ENCODE results near the gene KHNYN. TPM values are rescaled to one million over a fixed set of nuclear protein-coding genes. Genes with fewer than 3 reads are reported as not detected.

KHNYN gene
- total and polyA plus RNA-seq, 10 donors = 10.9 to 90.6 (median 70.5) TPM

DNA sequence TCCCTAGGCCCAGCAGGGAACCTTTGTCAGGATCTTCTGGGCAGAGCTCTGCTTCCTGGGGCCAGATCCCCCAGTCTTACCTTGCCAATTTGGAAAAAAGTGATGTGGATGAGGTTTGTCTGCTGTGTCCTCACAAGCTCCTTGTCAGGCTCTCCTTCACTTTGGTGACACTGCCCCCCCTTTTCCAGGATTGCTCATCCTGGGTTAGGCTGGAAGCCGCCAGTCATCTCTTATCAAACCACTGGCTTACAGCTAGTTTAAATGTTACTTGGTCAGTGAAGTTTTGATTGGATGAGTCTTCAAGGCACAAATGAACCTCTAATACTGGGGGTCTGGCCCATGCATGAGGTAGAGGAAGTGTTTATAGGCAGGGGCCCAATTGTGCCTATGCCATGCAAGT, 15.7 kb upstream of the KHNYN start:
- intact Hi-C loops (cut with DNase I; ENCODE audit: low total_unique reads) = loop anchor here (10.0 kb wide), 1 partner anchor 49 kb away; the partner anchor contains the start of gene NFATC4
- Histone ChIP-seq H3K9me3 (no peaks in the 10 kb centered on the region), H3K27ac (no peak overlapping the region), H3K4me3 (no peak overlapping the region), H3K27me3 (replicated peaks in 1 of 7) (peaks cover 0 to 20% (median 0%) of the 10 kb centered on the region in 7 donors), H3K4me1 (peaks cover 0 to 11% (median 2%) of the 10 kb centered on the region in 6 donors), H3K36me3 (peaks cover 0 to 50% (median 17%) of the 10 kb centered on the region in 6 donors)
- 88 to 100% (median 93%) methylated on average over 1 of the region's 1 CpG for WGBS, 5 donors
- no peak for DNase-seq
- TF ChIP-seq POLR2A (IDR thresholded peaks at IDR 0.05) (no peak), POLR2AphosphoS5 (IDR thresholded peaks at IDR 0.05) (no peak)
- TF ChIP-seq, protein P1, sequence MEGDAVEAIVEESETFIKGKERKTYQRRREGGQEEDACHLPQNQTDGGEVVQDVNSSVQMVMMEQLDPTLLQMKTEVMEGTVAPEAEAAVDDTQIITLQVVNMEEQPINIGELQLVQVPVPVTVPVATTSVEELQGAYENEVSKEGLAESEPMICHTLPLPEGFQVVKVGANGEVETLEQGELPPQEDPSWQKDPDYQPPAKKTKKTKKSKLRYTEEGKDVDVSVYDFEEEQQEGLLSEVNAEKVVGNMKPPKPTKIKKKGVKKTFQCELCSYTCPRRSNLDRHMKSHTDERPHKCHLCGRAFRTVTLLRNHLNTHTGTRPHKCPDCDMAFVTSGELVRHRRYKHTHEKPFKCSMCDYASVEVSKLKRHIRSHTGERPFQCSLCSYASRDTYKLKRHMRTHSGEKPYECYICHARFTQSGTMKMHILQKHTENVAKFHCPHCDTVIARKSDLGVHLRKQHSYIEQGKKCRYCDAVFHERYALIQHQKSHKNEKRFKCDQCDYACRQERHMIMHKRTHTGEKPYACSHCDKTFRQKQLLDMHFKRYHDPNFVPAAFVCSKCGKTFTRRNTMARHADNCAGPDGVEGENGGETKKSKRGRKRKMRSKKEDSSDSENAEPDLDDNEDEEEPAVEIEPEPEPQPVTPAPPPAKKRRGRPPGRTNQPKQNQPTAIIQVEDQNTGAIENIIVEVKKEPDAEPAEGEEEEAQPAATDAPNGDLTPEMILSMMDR (IDR thresholded peaks at IDR 0.05 in 8 of 11, conservative IDR thresholded peaks at IDR 0.05 in 3 of 11) = no peak

DNA sequence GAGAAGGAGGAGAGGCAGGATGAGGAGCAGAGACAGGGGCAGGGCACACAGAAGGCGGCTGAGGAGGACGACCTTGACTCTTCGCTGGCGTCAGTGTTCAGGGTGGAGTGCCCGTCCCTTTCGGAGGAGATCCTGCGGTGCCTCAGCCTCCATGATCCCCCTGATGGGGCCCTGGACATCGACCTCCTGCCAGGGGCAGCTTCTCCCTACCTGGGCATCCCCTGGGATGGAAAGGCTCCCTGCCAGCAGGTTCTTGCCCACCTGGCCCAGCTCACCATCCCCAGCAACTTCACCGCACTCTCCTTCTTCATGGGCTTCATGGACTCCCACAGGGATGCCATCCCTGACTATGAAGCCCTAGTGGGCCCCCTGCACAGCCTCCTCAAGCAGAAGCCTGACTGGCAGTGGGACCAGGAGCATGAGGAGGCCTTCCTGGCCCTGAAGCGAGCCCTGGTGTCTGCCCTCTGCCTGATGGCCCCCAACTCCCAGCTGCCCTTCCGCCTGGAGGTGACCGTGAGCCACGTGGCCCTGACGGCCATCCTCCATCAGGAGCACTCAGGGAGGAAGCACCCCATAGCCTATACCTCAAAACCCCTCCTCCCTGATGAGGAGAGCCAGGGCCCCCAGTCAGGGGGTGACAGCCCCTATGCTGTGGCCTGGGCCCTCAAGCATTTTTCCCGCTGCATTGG, 14.9 kb upstream of the KHNYN start:
- 87 to 95% (median 89%) methylated on average over 11 to 15 of the region's 15 CpGs for WGBS, 5 donors
- H3K36me3 ChIP-seq = peaks cover 0 to 42% (median 17%) of the 10 kb centered on the region in 6 donors
- no peak overlapping the region for H3K27ac ChIP-seq
- H3K4me3 ChIP-seq = no peak overlapping the region
- peaks cover 0 to 13% (median 2%) of the 10 kb centered on the region in 6 donors for H3K4me1 ChIP-seq
- no peak for DNase-seq
- peak in 1 of 3 donors; percentile 7 for TF ChIP-seq POLR2AphosphoS5 (IDR thresholded peaks at IDR 0.05)
- TF ChIP-seq, protein P1 (IDR thresholded peaks at IDR 0.05 in 8 of 11, conservative IDR thresholded peaks at IDR 0.05 in 3 of 11) = no peak
- H3K27me3 ChIP-seq (replicated peaks in 1 of 7) = peaks cover 0 to 20% (median 0%) of the 10 kb centered on the region in 7 donors
- intact Hi-C loops (cut with DNase I; ENCODE audit: low total_unique reads) = loop anchor here (10.0 kb wide), 1 partner anchor 50 kb away; the partner anchor contains the start of gene NFATC4
- H3K9me3 ChIP-seq = no peaks in the 10 kb centered on the region

DNA sequence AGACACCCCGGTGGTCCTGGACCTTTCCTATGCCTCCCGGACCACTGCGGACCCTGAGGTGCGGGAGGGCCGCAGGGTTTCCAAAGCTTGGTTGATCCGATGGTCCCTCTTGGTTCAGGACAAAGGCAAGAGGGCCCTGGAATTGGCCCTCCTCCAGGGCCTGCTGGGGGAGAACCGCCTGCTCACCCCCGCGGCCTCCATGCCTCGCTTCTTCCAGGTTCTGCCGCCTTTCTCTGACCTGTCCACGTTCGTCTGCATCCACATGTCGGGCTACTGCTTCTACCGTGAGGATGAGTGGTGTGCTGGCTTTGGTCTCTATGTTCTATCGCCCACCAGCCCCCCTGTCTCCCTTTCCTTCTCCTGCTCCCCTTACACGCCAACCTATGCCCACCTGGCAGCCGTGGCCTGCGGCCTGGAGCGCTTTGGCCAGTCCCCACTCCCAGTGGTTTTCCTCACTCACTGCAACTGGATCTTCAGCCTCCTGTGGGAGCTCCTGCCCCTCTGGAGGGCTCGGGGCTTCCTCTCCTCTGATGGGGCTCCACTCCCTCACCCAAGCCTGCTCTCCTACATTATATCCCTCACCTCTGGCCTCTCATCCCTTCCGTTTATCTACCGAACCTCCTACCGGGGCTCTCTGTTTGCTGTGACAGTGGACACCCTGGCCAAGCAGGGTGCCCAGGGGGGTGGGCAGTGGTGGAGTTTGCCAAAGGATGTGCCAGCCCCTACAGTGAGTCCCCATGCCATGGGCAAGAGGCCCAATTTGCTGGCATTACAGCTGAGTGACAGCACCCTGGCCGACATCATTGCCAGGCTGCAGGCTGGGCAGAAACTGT, 14.1 kb upstream of the KHNYN start:
- peaks cover 0 to 20% (median 0%) of the 10 kb centered on the region in 7 donors for H3K27me3 ChIP-seq (replicated peaks in 1 of 7)
- H3K36me3 ChIP-seq = peaks cover 0 to 37% (median 17%) of the 10 kb centered on the region in 6 donors
- WGBS, 5 donors = 90 to 93% (median 92%) methylated on average over 25 of the region's 25 CpGs
- no peak for TF ChIP-seq POLR2AphosphoS5 (IDR thresholded peaks at IDR 0.05)
- TF ChIP-seq, protein P1 (IDR thresholded peaks at IDR 0.05 in 8 of 11, conservative IDR thresholded peaks at IDR 0.05 in 3 of 11) = no peak
- TF ChIP-seq POLR2A (IDR thresholded peaks at IDR 0.05) = no peak
- no peak overlapping the region for H3K4me3 ChIP-seq
- peaks cover 0 to 13% (median 2%) of the 10 kb centered on the region in 6 donors for H3K4me1 ChIP-seq
- H3K27ac ChIP-seq = no peak overlapping the region
- H3K9me3 ChIP-seq = no peaks in the 10 kb centered on the region
- DNase-seq = no peak
- intact Hi-C loops (cut with DNase I; ENCODE audit: low total_unique reads) = loop anchor here (10.0 kb wide), 1 partner anchor 51 kb away; the partner anchor contains the start of gene NFATC4

All from spleen (tissue), 11 donors.